Gastrocnemius medialis (tissue), 4 donors: ENCODE data around the gene HAUS7.

Source experiments
- CTCF ChIP-seq, 5 experiments: fragments of 450-650 bp in 3 of 5; fragments of 200-600 bp in 2 of 5; sonication (generic) in 2 of 5; IDR thresholded peaks in 4 of 5; conservative IDR thresholded peaks in 1 of 5; 1 replicate in 4 of 5; 2 replicates in 1 of 5; pipeline ENCODE4 v1.5.1; 2016 to 2019; ENCODE audit warnings: antibody characterized with exemption in 5 of 5, mild to moderate bottlenecking in 3 of 5, moderate library complexity in 3 of 5
- POLR2A ChIP-seq, 2 donors: fragments of 450-650 bp; IDR thresholded peaks; one replicate each; pipeline ENCODE4 v1.6.1; 2017; ENCODE audit warnings: antibody characterized with exemption in 2 of 2, mild to moderate bottlenecking in 2 of 2, moderate library complexity in 2 of 2

DNA sequence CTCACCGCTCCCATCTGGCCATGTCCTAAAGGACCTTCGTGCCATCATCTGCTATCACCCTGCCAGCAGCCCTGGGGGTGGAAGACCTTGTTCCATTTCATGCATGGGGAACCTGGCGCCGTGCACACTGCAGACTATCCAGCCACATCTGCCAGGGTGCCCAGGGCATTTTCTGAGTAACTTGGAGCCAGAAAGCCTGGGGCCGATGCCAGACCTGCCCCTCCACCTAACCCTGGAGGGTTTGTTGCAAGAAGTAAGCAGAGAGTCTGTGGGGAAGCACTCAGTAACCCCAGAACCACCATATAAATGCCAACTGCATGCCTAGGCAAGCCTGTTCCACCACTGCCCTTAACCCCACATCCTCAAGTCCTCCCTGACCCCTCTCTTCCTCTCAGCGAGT is 7.3 kb downstream of the HAUS7 start:
- TF ChIP-seq CTCF (IDR thresholded peaks at IDR 0.05 in 4 of 5, conservative IDR thresholded peaks at IDR 0.05 in 1 of 5) (no peak), POLR2A (IDR thresholded peaks at IDR 0.05) (no peak)
